Measurements from ENCODE around the gene YKT6.

Gene YKT6

GRCh38 chr7:44220046-44220357, 19.2 kb downstream of the YKT6 start:
- DNase-seq: no peak

GRCh38 chr7:44220358-44221112, 19.8 kb downstream of the YKT6 start:
- DNase-seq: no peak

- no peak for DNase-seq
Observed at GRCh38 chr7:44221231-44221791, 20.5 kb downstream of the YKT6 start.

- DNase-seq: no peak
Observed at GRCh38 chr7:44222074-44222473, 21.3 kb downstream of the YKT6 start.

- no peak for DNase-seq
Observed at GRCh38 chr7:44222776-44223261, 22.0 kb downstream of the YKT6 start.

- no peak for DNase-seq
Observed at GRCh38 chr7:44223362-44224079, 22.7 kb downstream of the YKT6 start.

GRCh38 chr7:44224080-44224973, 23.5 kb downstream of the YKT6 start:
- DNase-seq: no peak

GRCh38 chr7:44224974-44225565, 24.3 kb downstream of the YKT6 start:
- DNase-seq: no peak

GRCh38 chr7:44225566-44226395, 25.0 kb downstream of the YKT6 start:
- DNase-seq: no peak

GRCh38 chr7:44226396-44226753, 25.6 kb downstream of the YKT6 start:
- no peak for DNase-seq

GRCh38 chr7:44227911-44228310, 27.1 kb downstream of the YKT6 start:
- no peak for DNase-seq

GRCh38 chr7:44228571-44229350, 28.0 kb downstream of the YKT6 start:
- DNase-seq: no peak

GRCh38 chr7:44229546-44230105, 28.8 kb downstream of the YKT6 start:
- no peak for DNase-seq

GRCh38 chr7:44230286-44230685, 29.5 kb downstream of the YKT6 start:
- no peak for DNase-seq

- no peak for DNase-seq
Observed at GRCh38 chr7:44231088-44231487, 30.3 kb downstream of the YKT6 start.

- no peak for DNase-seq
Observed at GRCh38 chr7:44232396-44232795, 31.6 kb downstream of the YKT6 start.

GRCh38 chr7:44232901-44233715, 32.3 kb downstream of the YKT6 start:
- no peak for DNase-seq

GRCh38 chr7:44235066-44235465, 34.3 kb downstream of the YKT6 start:
- DNase-seq: no peak

- DNase-seq: no peak
Observed at GRCh38 chr7:44235582-44236332, 35.0 kb downstream of the YKT6 start.

Measured in GOT3 (cell line).